GM21786 (cell line): ENCODE results near the gene RIPK4.
"Not testable (repeated sequence)": the region's sequence is repeated elsewhere in the genome, so short reads cannot be mapped to it uniquely, and the experiment has no call there.

Source experiments
- ATAC-seq: cut with Tn5 transposase; IDR thresholded peaks from one replicate; pipeline ENCODE4 v1.9.1; 2021; ENCODE audit not compliant: unreplicated experiment

Gene RIPK4

GRCh38 chr21:41701749-41702148 lies 65.1 kb downstream of the RIPK4 start:
- ATAC-seq, result no peak

- no peak for ATAC-seq
Measured at GRCh38 chr21:41699311-41699710, 67.5 kb downstream of the RIPK4 start.

GRCh38 chr21:41698071-41698470 lies 68.8 kb downstream of the RIPK4 start:
- no peak for ATAC-seq

GRCh38 chr21:41695513-41695912 lies 71.3 kb downstream of the RIPK4 start:
- ATAC-seq, result no peak

- not testable (repeated sequence) for ATAC-seq
Measured at GRCh38 chr21:41694042-41694441, 72.8 kb downstream of the RIPK4 start.

GRCh38 chr21:41692185-41692565 lies 74.7 kb downstream of the RIPK4 start:
- ATAC-seq, result no peak

- no peak for ATAC-seq
Measured at GRCh38 chr21:41691205-41692184, 75.4 kb downstream of the RIPK4 start.
